ENCODE measurements around the gene SORBS2. TPM values are rescaled to one million over a fixed set of nuclear protein-coding genes. Genes with fewer than 3 reads are reported as not detected.

SORBS2 gene
- total RNA-seq, 4 donors from 2014 or later = 17.4 to 40.8 (median 21.9) TPM

DNA sequence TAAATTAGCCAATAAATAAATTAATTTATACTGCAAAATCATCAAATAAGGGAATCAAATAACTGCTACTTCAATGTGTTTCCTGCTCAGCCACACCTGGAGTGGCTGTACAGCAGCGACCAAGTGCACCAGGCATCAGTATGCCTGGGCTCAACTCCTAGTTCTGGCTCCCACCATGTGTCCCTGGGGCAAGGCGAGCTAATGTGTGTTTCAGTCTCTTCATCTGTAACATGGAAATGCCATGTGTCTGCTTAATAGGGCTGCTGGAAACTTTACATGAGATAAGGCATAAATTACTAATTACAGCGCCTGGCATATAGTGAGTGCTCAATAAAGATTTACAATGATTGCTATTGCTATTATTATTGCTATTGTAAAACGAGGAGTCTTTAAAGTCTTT, 167.6 kb downstream of the SORBS2 start:
- H3K4me1 ChIP-seq = peaks cover 4% of the 10 kb centered on the region
- no peak for DNase-seq (ENCODE audit: low spot score in 2 of 2)
- no peaks in the 10 kb centered on the region for H3K9me3 ChIP-seq
- 89% methylated on average over 4 of the region's 4 CpGs for WGBS
- TF ChIP-seq POLR2A (IDR thresholded peaks at IDR 0.05) (no peak), POLR2AphosphoS5 (IDR thresholded peaks at IDR 0.05) (no peak), EP300 (IDR thresholded peaks at IDR 0.05) (no peak)
- TF ChIP-seq, protein P1, sequence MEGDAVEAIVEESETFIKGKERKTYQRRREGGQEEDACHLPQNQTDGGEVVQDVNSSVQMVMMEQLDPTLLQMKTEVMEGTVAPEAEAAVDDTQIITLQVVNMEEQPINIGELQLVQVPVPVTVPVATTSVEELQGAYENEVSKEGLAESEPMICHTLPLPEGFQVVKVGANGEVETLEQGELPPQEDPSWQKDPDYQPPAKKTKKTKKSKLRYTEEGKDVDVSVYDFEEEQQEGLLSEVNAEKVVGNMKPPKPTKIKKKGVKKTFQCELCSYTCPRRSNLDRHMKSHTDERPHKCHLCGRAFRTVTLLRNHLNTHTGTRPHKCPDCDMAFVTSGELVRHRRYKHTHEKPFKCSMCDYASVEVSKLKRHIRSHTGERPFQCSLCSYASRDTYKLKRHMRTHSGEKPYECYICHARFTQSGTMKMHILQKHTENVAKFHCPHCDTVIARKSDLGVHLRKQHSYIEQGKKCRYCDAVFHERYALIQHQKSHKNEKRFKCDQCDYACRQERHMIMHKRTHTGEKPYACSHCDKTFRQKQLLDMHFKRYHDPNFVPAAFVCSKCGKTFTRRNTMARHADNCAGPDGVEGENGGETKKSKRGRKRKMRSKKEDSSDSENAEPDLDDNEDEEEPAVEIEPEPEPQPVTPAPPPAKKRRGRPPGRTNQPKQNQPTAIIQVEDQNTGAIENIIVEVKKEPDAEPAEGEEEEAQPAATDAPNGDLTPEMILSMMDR (IDR thresholded peaks at IDR 0.05) = no peak
- no peak overlapping the region for H3K4me3 ChIP-seq
- peaks cover 10% of the 10 kb centered on the region for H3K27me3 ChIP-seq
- no peak overlapping the region for H3K27ac ChIP-seq
- no peaks in the 10 kb centered on the region for H3K36me3 ChIP-seq

DNA sequence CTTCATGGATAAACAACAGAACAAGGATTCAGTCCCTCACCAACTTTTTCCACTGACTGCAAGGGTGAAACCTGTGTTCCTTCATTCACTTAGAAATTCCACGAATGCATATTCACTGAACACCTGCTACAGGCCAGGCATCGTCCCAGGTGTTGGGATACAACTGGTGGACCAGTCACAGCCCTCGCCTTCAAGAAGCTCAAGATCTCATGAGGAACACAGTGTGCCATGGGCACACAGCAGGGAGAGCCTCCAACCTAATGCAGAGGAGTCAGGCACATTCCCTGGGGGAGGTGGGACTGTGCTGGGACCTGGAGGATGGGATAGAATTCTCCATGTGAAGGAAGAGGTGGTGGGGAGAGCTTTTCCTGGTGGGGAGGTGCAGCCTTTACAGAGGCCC, 169.1 kb downstream of the SORBS2 start:
- DNase-seq (ENCODE audit: low spot score in 2 of 2) = no peak
- Histone ChIP-seq H3K4me3 (no peak overlapping the region), H3K9me3 (no peaks in the 10 kb centered on the region), H3K27ac (no peak overlapping the region), H3K27me3 (peaks cover 20% of the 10 kb centered on the region), H3K36me3 (no peaks in the 10 kb centered on the region), H3K4me1 (peaks cover 11% of the 10 kb centered on the region)
- no peak for TF ChIP-seq EP300 (IDR thresholded peaks at IDR 0.05)
- no peak for TF ChIP-seq POLR2AphosphoS5 (IDR thresholded peaks at IDR 0.05)
- TF ChIP-seq, protein P1 (IDR thresholded peaks at IDR 0.05) = no peak
- TF ChIP-seq POLR2A (IDR thresholded peaks at IDR 0.05) = no peak
- WGBS = 90% methylated on average over 3 of the region's 3 CpGs

DNA sequence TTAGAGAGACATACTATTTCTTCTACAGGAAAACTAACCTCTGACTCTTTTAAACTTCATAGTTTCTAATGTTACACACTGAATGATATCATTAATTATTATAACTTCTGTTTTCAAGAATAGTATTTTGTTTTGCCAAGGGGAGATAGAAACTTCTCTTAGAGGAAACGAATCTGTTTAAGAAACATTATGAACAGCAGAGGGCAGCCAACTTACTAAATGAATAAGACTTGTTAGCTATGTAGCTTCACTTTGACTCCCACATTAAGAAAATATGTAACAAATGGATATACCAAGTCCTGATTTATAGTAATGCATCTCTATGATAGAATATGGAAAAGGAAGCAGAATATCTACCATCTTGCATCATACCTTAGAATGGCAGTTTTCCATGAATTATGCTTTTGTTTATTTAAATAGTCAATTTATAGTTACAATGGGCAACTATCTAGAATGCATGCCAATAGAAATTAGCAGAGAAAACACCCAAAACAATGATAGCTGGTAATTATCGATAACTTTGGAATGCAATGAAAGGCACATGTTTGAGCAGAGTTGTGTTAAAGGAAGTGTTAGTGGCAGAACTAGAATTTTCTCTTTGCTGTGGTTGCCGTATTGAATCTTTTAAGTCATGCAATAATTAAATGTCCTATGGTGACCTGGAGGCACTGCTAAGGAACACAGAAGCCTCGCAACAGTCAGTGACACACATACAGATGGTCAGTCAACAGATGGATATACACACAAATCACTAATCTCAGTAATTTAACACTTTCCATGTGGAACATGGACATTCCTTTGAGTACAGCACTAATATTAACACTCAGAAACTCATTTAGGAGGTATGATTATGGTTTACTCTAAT, 171.0 kb downstream of the SORBS2 start:
- H3K27me3 ChIP-seq = peaks cover 20% of the 10 kb centered on the region
- no peak overlapping the region for H3K27ac ChIP-seq
- TF ChIP-seq, protein P1 (IDR thresholded peaks at IDR 0.05) = peak in 1 of 2 donors; percentile 6
- no peak for TF ChIP-seq POLR2AphosphoS5 (IDR thresholded peaks at IDR 0.05)
- no peak for DNase-seq (ENCODE audit: low spot score in 2 of 2)
- no peaks in the 10 kb centered on the region for H3K9me3 ChIP-seq
- peaks cover 11% of the 10 kb centered on the region for H3K4me1 ChIP-seq
- H3K4me3 ChIP-seq = no peak overlapping the region
- H3K36me3 ChIP-seq = no peaks in the 10 kb centered on the region
- WGBS = 34% methylated on average over 4 of the region's 4 CpGs

DNA sequence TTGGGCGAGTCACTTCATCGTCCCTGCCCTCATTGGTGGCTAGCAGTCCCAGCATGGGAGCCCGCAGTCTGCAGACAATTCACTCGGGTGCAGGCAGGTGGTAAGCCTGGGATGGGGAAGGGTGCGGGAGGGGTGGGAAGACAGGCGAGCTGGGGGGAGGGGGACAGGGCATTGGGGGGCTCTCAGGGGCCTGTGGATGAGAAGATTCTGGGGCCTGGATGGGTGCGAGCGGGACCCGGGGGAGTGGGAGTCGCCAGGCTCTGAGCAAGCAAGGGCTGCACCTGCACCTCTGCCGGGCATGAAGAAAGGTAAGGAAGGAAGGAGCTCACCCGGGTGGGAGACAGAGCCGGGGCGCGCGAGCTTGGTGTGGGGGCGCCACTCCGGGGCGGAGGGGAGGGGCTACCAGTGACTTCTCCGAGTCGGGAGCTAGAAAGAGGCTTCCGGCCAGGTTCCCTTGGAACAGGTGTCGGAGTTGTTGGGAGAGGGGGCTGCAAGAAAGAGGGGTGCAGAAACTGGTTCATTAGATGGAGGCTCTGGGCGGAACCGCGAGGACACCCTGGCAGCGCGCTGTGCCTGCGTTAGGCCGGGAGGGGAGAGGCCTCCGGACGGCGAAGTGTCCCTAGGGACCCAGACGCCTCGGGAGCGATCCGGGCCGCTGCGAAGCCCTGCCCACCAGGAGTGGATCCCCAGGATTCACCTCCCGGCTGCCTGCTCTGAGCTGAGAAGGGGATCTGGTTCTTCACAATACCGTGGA, 173.3 kb downstream of the SORBS2 start:
- Histone ChIP-seq H3K9me3 (no peaks in the 10 kb centered on the region), H3K36me3 (no peaks in the 10 kb centered on the region), H3K4me3 (peak overlapping the region; percentile 11), H3K4me1 (peaks cover 11% of the 10 kb centered on the region), H3K27ac (no peak overlapping the region), H3K27me3 (peaks cover 20% of the 10 kb centered on the region)
- 33% methylated on average over 41 of the region's 41 CpGs for WGBS
- TF ChIP-seq POLR2A (IDR thresholded peaks at IDR 0.05) (no peak), EP300 (IDR thresholded peaks at IDR 0.05) (no peak), POLR2AphosphoS5 (IDR thresholded peaks at IDR 0.05) (no peak)
- TF ChIP-seq, protein P1 (IDR thresholded peaks at IDR 0.05) = no peak
- no peak for DNase-seq (ENCODE audit: low spot score in 2 of 2)

DNA sequence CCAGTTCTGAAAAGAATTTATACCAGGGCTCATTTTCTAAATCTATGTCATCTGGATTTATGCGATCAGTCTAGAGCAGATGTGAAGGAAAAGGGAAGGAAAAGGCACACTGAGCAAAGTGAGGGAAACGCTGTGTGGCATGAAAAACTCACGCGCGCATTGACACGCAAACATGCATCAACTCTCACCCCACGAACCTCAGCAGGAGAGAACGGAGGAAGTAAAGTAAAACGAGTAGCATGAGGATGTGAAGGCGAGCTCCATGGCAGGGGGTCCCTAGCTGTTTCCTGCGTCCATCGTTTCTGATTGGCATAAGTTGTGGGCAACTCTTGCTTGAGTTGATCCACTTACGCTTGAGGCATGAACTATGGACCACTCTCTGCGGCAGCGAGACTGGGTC, 173.9 kb downstream of the SORBS2 start:
- TF ChIP-seq POLR2A (IDR thresholded peaks at IDR 0.05) = no peak
- TF ChIP-seq EP300 (IDR thresholded peaks at IDR 0.05) = no peak
- TF ChIP-seq POLR2AphosphoS5 (IDR thresholded peaks at IDR 0.05) = no peak
- TF ChIP-seq, protein P1 (IDR thresholded peaks at IDR 0.05) = no peak
- Histone ChIP-seq H3K4me3 (no peak overlapping the region), H3K9me3 (no peaks in the 10 kb centered on the region), H3K36me3 (no peaks in the 10 kb centered on the region), H3K27ac (no peak overlapping the region), H3K4me1 (peaks cover 11% of the 10 kb centered on the region), H3K27me3 (peaks cover 20% of the 10 kb centered on the region)
- DNase-seq (ENCODE audit: low spot score in 2 of 2) = no peak
- WGBS = 75% methylated on average over 15 of the region's 15 CpGs

All from suprapubic skin (tissue), 4 donors.